Smooth muscle cell (in vitro differentiated cells): Measurements from ENCODE around the gene FCF1. TPM values are rescaled to one million over a fixed set of nuclear protein-coding genes. Genes with fewer than 3 reads are reported as not detected.

Experiments
- DNase-seq: peaks from one replicate; lab custom pipeline; 2025; ENCODE audit not compliant: unreplicated experiment; lab: John Stamatoyannopoulos, UW
- H2AFZ ChIP-seq: fragments of 200-600 bp; sonication (generic); 2 replicates; pipeline ENCODE4 v1.6.0; 2016; ENCODE audit warnings: antibody characterized with exemption, low read depth, mild to moderate bottlenecking
- H3F3A ChIP-seq: fragments of 200-600 bp; sonication (generic); 2 replicates; pipeline ENCODE4 v1.6.0; 2017; ENCODE audit warnings: antibody characterized with exemption, low read depth
- H3K27ac ChIP-seq: fragments of 200-600 bp; sonication (generic); 2 replicates; pipeline ENCODE4 v1.5.1; 2016; ENCODE audit warnings: low read depth, mild to moderate bottlenecking
- H3K27me3 ChIP-seq: fragments of 200-600 bp; sonication (generic); 2 replicates; pipeline ENCODE4 v1.6.1; 2016; ENCODE audit warnings: low read depth, mild to moderate bottlenecking
- H3K36me3 ChIP-seq: fragments of 200-600 bp; sonication (generic); 2 replicates; pipeline ENCODE4 v1.5.1; 2016; ENCODE audit warnings: low read depth
- H3K4me1 ChIP-seq: fragments of 200-600 bp; sonication (generic); 2 replicates; pipeline ENCODE4 v1.5.1; 2016; ENCODE audit warnings: low read depth
- H3K4me2 ChIP-seq: fragments of 200-600 bp; sonication (generic); 2 replicates; pipeline ENCODE4 v1.6.0; 2016; ENCODE audit warnings: mild to moderate bottlenecking
- H3K4me3 ChIP-seq: fragments of 200-600 bp; sonication (generic); 2 replicates; pipeline ENCODE4 v1.5.1; 2016; ENCODE audit warnings: mild to moderate bottlenecking
- H3K79me2 ChIP-seq: fragments of 200-600 bp; sonication (generic); 2 replicates; pipeline ENCODE4 v1.6.0; 2016; ENCODE audit warnings: low read depth, mild to moderate bottlenecking
- H3K9ac ChIP-seq: fragments of 200-600 bp; sonication (generic); 2 replicates; pipeline ENCODE4 v1.6.0; 2016; ENCODE audit warnings: low read depth
- H3K9me3 ChIP-seq: fragments of 200-600 bp; sonication (generic); replicated peaks from 2 replicates; pipeline ENCODE4 v1.5.1; 2016; ENCODE audit warnings: low read depth
- H4K20me1 ChIP-seq: fragments of 200-600 bp; sonication (generic); 2 replicates; pipeline ENCODE4 v1.6.0; 2016; ENCODE audit warnings: low read depth
- CTCF ChIP-seq: fragments of 200-600 bp; sonication (generic); IDR thresholded peaks from 2 replicates; pipeline ENCODE4 v1.5.1; 2017; ENCODE audit warnings: borderline replicate concordance, mild to moderate bottlenecking, antibody characterized with exemption; ENCODE audit not compliant: insufficient read depth, poor library complexity, severe bottlenecking
- WGBS: methylation state at CpG from one replicate; pipeline ENCODE4 v1.1.7; 2016; ENCODE audit warnings: low lambda C conversion rate; 5-methylcytosine and 5-hydroxymethylcytosine counted together
- polyA plus RNA-seq: library from polyadenylated mRNA; unstranded; fragments of >200 nt; fragmentation: Nextera tagmentation; extraction: Ambion mirVana; gene quantifications from 2 replicates; pipeline ENCODE4 v1.2.1, GENCODE V29; 2016
- total RNA-seq: library from RNA; depleted of rRNA; stranded (reverse); fragments of >200 nt; gene quantifications from 2 replicates; pipeline ENCODE4 v1.2.3, GENCODE V29; 2014

FCF1 gene
- total and polyA plus RNA-seq, 2 experiments from 2014 or later, result 14.6 to 36.2 TPM

GRCh38 chr14:74711651-74712050 lies 1.3 kb upstream of the FCF1 start:
- H3K4me1 ChIP-seq, result peaks cover 10% of the 10 kb centered on the region
- no peak overlapping the region for H2AFZ ChIP-seq
- peak overlapping the region; percentile 94 for H3K9ac ChIP-seq
- 87% methylated on average over 5 of the region's 5 CpGs for WGBS
- H4K20me1 ChIP-seq, result peaks cover 52% of the 10 kb centered on the region
- peak overlapping the region; percentile 80 for H3K4me3 ChIP-seq
- no peaks in the 10 kb centered on the region for H3K27me3 ChIP-seq
- peaks cover 78% of the 10 kb centered on the region for H3K79me2 ChIP-seq
- peaks cover 4% of the 10 kb centered on the region for H3K36me3 ChIP-seq
- DNase-seq, result no peak
- peak overlapping the region; percentile 93 for H3K4me2 ChIP-seq
- H3F3A ChIP-seq, result no peaks in the 10 kb centered on the region
- no peak for TF ChIP-seq CTCF
- no peak overlapping the region for H3K27ac ChIP-seq
- no peaks in the 10 kb centered on the region for H3K9me3 ChIP-seq

- peaks cover 7% of the 10 kb centered on the region for H3K36me3 ChIP-seq
- DNase-seq, result no peak
- no peak for TF ChIP-seq CTCF
- H3K27ac ChIP-seq, result peak overlapping the region; percentile 83
- H3K4me1 ChIP-seq, result peaks cover 10% of the 10 kb centered on the region
- peaks cover 36% of the 10 kb centered on the region for H4K20me1 ChIP-seq
- 39% methylated on average over 6 of the region's 6 CpGs for WGBS
- H3K79me2 ChIP-seq, result peaks cover 63% of the 10 kb centered on the region
- H3F3A ChIP-seq, result no peaks in the 10 kb centered on the region
- no peaks in the 10 kb centered on the region for H3K9me3 ChIP-seq
- peak overlapping the region; percentile 94 for H3K9ac ChIP-seq
- H3K27me3 ChIP-seq, result no peaks in the 10 kb centered on the region
- H3K4me3 ChIP-seq, result peak overlapping the region; percentile 80
- H3K4me2 ChIP-seq, result peak overlapping the region; percentile 93
- H2AFZ ChIP-seq, result peak overlapping the region; percentile 92
Measured at GRCh38 chr14:74713395-74713735, 421 bp downstream of the FCF1 start.

- Histone ChIP-seq H3K27ac (no peak overlapping the region), H3K4me1 (no peaks in the 10 kb centered on the region), H4K20me1 (no peaks in the 10 kb centered on the region), H3K9me3 (no peaks in the 10 kb centered on the region), H3K4me3 (no peak overlapping the region), H2AFZ (no peak overlapping the region), H3K79me2 (no peaks in the 10 kb centered on the region), H3K9ac (no peak overlapping the region), H3K4me2 (no peak overlapping the region), H3K36me3 (peaks cover 7% of the 10 kb centered on the region), H3F3A (no peaks in the 10 kb centered on the region), H3K27me3 (no peaks in the 10 kb centered on the region)
- no peak for DNase-seq
- no peak for TF ChIP-seq CTCF
Measured at GRCh38 chr14:74720526-74720925, 7.6 kb downstream of the FCF1 start.

GRCh38 chr14:74723134-74723533 lies 10.2 kb downstream of the FCF1 start:
- WGBS, result 97% methylated on average over 3 of the region's 3 CpGs
- H3K36me3 ChIP-seq, result no peaks in the 10 kb centered on the region
- H3K9ac ChIP-seq, result no peak overlapping the region
- H3F3A ChIP-seq, result no peaks in the 10 kb centered on the region
- no peak overlapping the region for H3K4me2 ChIP-seq
- no peaks in the 10 kb centered on the region for H3K27me3 ChIP-seq
- H3K79me2 ChIP-seq, result no peaks in the 10 kb centered on the region
- no peak for TF ChIP-seq CTCF
- H3K4me1 ChIP-seq, result no peaks in the 10 kb centered on the region
- no peak overlapping the region for H3K4me3 ChIP-seq
- H3K9me3 ChIP-seq, result no peaks in the 10 kb centered on the region
- no peak overlapping the region for H2AFZ ChIP-seq
- no peaks in the 10 kb centered on the region for H4K20me1 ChIP-seq
- DNase-seq, result no peak
- no peak overlapping the region for H3K27ac ChIP-seq
